Effector CD8-positive, alpha-beta T cell (primary cell): ENCODE measurements around the gene POU2F1.
A peak's percentile ranks its signal among the peaks of the same experiment; 100 is the strongest.

ENCODE experiments used
- DNase-seq: peaks from one replicate; lab custom pipeline; 2025; lab: John Stamatoyannopoulos, UW
- total RNA-seq, 4 experiments: gene quantifications; one replicate each; lab custom pipeline; 2026; lab: John Stamatoyannopoulos, UW

The POU2F1 gene
- total RNA-seq: 36.3 to 61.6 (median 41.1) reads per million in 4 experiments

- DNase-seq: peak; percentile 99
These were observed at the start of gene POU2F1 for GRCh38 chr1:167220537-167221125. Gene POU2F1 (plus strand): TSS chr1:167220886. CDS start chr1:167220898, 12 bp downstream.

GRCh38 chr1:167171286-167171929 lies 49.3 kb upstream of the POU2F1 start:
- no peak for DNase-seq

GRCh38 chr1:167173516-167174184 lies 47.0 kb upstream of the POU2F1 start:
- no peak for DNase-seq

GRCh38 chr1:167175901-167176300 lies 44.8 kb upstream of the POU2F1 start:
- DNase-seq: no peak

- DNase-seq: no peak
These were observed 41.9 kb upstream of the POU2F1 start for GRCh38 chr1:167178831-167179230.

- DNase-seq: no peak
These were observed 37.9 kb upstream of the POU2F1 start for GRCh38 chr1:167182571-167183320.

- DNase-seq: no peak
These were observed 36.6 kb upstream of the POU2F1 start for GRCh38 chr1:167184081-167184480.

- DNase-seq: no peak
These were observed 35.6 kb upstream of the POU2F1 start for GRCh38 chr1:167185062-167185461.

- no peak for DNase-seq
These were observed 34.6 kb upstream of the POU2F1 start for GRCh38 chr1:167185974-167186657.

GRCh38 chr1:167186771-167187170 lies 33.9 kb upstream of the POU2F1 start:
- DNase-seq: no peak

GRCh38 chr1:167190747-167191237 lies 29.9 kb upstream of the POU2F1 start:
- no peak for DNase-seq

GRCh38 chr1:167191958-167192357 lies 28.7 kb upstream of the POU2F1 start:
- DNase-seq: no peak

- no peak for DNase-seq
These were observed 26.5 kb upstream of the POU2F1 start for GRCh38 chr1:167194182-167194581.

- DNase-seq: no peak
These were observed 24.5 kb upstream of the POU2F1 start for GRCh38 chr1:167196166-167196565.

- no peak for DNase-seq
These were observed 23.4 kb upstream of the POU2F1 start for GRCh38 chr1:167197236-167197635.

GRCh38 chr1:167197692-167198091 lies 23.0 kb upstream of the POU2F1 start:
- DNase-seq: no peak

- DNase-seq: no peak
These were observed 22.1 kb upstream of the POU2F1 start for GRCh38 chr1:167198518-167199133.

- no peak for DNase-seq
These were observed 21.0 kb upstream of the POU2F1 start for GRCh38 chr1:167199656-167200055.

- no peak for DNase-seq
These were observed 20.4 kb upstream of the POU2F1 start for GRCh38 chr1:167200272-167200671.

- DNase-seq: no peak
These were observed 19.9 kb upstream of the POU2F1 start for GRCh38 chr1:167200749-167201148.

- no peak for DNase-seq
These were observed 18.6 kb upstream of the POU2F1 start for GRCh38 chr1:167202049-167202448.
